ENCODE measurements around the gene GBE1.
"Not testable (repeated sequence)": the region's sequence is repeated elsewhere in the genome, so short reads cannot be mapped to it uniquely, and the experiment has no call there.

Gene GBE1

DNA sequence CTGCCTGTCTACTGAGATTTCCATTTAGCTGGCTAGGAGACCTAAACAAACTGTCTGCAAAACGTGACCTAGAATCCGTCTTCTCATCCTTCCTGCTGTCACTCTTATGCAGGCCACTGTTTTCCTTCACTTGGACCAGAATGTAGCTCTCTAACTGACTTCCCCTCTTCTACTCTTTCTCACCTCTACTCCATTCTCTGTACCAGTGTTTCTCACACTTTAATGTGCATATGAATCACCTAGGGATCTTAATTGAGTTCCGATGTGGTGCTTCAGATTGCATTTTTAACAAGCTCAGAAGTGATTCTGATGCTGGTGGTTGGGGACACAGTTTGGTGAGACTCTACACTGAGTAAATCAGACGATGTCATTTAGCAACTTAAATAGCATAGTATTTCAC, 1.6 kb upstream of the GBE1 start:
- Histone ChIP-seq H3K79me2 (ENCODE audit: insufficient read depth, low read length) (peaks cover 24% of the 10 kb centered on the region), H3K4me1 (ENCODE audit: insufficient read depth, low read length, poor library complexity, severe bottlenecking) (peaks cover 43% of the 10 kb centered on the region), H4K20me1 (ENCODE audit: insufficient read depth, low read length, poor library complexity, severe bottlenecking) (no peaks in the 10 kb centered on the region), H3K36me3 (ENCODE audit: insufficient read depth, low read length) (no peaks in the 10 kb centered on the region; the same call in 1 of the 2 replicates), H3K4me3 (ENCODE audit: low read length, poor library complexity, severe bottlenecking) (no peak overlapping the region), H3K9me2 (replicated peaks; ENCODE audit: low read depth, low read length) (no peaks in the 10 kb centered on the region), H3F3A (ENCODE audit: low read depth) (0 out of 2 replicates have a peak, but pooled peaks cover 3% of the 10 kb centered on the region), H3K4me2 (ENCODE audit: low read depth, low read length, poor library complexity, severe bottlenecking) (peak overlapping the region; percentile 79), H3K9me3 (ENCODE audit: insufficient read depth, low read depth, low read length) (peaks cover 4% of the 10 kb centered on the region; the same call in 1 of the 2 replicates), H3K9ac (ENCODE audit: low read depth, low read length, poor library complexity, severe bottlenecking) (peak overlapping the region; percentile 86), H2AFZ (ENCODE audit: low read length) (no peak overlapping the region), H3K27me3 (ENCODE audit: insufficient read depth, low read length, poor library complexity, severe bottlenecking) (no peaks in the 10 kb centered on the region)
- no peak for TF ChIP-seq EZH2phosphoT487 (IDR thresholded peaks at IDR 0.05; ENCODE audit: borderline replicate concordance)
- TF ChIP-seq, protein P1, sequence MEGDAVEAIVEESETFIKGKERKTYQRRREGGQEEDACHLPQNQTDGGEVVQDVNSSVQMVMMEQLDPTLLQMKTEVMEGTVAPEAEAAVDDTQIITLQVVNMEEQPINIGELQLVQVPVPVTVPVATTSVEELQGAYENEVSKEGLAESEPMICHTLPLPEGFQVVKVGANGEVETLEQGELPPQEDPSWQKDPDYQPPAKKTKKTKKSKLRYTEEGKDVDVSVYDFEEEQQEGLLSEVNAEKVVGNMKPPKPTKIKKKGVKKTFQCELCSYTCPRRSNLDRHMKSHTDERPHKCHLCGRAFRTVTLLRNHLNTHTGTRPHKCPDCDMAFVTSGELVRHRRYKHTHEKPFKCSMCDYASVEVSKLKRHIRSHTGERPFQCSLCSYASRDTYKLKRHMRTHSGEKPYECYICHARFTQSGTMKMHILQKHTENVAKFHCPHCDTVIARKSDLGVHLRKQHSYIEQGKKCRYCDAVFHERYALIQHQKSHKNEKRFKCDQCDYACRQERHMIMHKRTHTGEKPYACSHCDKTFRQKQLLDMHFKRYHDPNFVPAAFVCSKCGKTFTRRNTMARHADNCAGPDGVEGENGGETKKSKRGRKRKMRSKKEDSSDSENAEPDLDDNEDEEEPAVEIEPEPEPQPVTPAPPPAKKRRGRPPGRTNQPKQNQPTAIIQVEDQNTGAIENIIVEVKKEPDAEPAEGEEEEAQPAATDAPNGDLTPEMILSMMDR (conservative IDR thresholded peaks at IDR 0.05; ENCODE audit: low read length) = no peak

DNA sequence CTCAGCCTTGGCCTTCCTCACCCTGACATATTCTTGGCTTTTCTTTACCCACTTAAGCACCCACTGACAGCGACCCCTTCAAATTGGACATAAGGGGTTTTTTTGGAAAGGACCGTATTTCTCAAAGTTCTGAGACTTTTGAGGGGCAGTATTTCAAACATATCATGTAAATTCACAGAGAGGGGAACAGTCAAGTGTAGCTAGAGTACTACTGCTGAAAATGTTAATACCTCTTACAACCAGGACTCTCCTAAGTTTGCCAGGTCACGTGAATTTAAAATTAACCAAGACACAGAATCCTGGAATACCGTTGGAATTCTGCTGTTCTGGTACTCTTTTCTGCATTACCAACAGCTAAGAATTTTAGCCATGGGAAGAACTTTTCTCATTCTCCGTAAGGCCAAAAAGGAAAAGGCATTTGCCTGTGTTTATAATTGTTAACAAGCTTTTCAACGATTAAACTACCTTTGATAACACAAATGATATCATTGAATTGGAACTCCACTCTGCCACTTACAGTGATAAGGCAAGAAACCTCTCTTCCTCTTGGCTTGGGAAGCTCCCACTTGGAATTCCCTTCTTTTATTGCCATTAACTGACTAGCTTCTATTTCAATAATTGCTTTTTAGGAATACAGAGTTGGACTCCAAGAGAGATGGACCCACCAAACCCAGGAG, 597 bp upstream of the GBE1 start:
- peaks cover 5% of the 10 kb centered on the region; the same call in 1 of the 2 replicates for H3K36me3 ChIP-seq (ENCODE audit: insufficient read depth, low read length)
- peaks cover 4% of the 10 kb centered on the region; the same call in 1 of the 2 replicates for H3K9me3 ChIP-seq (ENCODE audit: insufficient read depth, low read depth, low read length)
- H3K4me2 ChIP-seq (ENCODE audit: low read depth, low read length, poor library complexity, severe bottlenecking) = peak overlapping the region; percentile 79
- peak overlapping the region; percentile 86 for H3K9ac ChIP-seq (ENCODE audit: low read depth, low read length, poor library complexity, severe bottlenecking)
- no peak overlapping the region for H2AFZ ChIP-seq (ENCODE audit: low read length)
- H3K27me3 ChIP-seq (ENCODE audit: insufficient read depth, low read length, poor library complexity, severe bottlenecking) = no peaks in the 10 kb centered on the region
- 0 out of 2 replicates have a peak, but pooled peaks cover 3% of the 10 kb centered on the region for H3F3A ChIP-seq (ENCODE audit: low read depth)
- TF ChIP-seq, protein P1 (conservative IDR thresholded peaks at IDR 0.05; ENCODE audit: low read length) = no peak
- no peak for TF ChIP-seq EZH2phosphoT487 (IDR thresholded peaks at IDR 0.05; ENCODE audit: borderline replicate concordance)
- no peaks in the 10 kb centered on the region for H3K9me2 ChIP-seq (replicated peaks; ENCODE audit: low read depth, low read length)
- peaks cover 52% of the 10 kb centered on the region for H3K4me1 ChIP-seq (ENCODE audit: insufficient read depth, low read length, poor library complexity, severe bottlenecking)
- H3K79me2 ChIP-seq (ENCODE audit: insufficient read depth, low read length) = peaks cover 34% of the 10 kb centered on the region
- H4K20me1 ChIP-seq (ENCODE audit: insufficient read depth, low read length, poor library complexity, severe bottlenecking) = peaks cover 3% of the 10 kb centered on the region
- peak overlapping the region; percentile 76 for H3K4me3 ChIP-seq (ENCODE audit: low read length, poor library complexity, severe bottlenecking)

DNA sequence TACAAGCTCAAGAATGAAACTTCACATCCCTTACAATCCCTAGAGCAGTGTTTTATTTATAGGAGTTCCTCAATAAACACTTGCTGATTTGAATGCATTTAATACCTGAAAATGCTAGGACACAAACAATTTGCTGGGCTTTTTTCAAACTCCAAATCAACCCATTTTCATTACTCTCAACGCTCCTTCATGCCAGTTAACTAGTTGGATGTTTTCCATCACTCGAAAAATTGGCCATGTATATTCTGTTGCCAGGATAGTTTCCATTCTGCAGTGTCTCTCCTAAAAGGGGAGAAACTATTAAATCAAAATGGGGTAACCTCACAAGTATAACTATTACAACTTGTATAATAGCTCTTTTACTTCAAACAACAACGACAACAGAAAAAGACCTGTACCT, 1.2 kb downstream of the GBE1 start:
- H3K36me3 ChIP-seq (ENCODE audit: insufficient read depth, low read length) = peaks cover 10% of the 10 kb centered on the region; the same call in 1 of the 2 replicates
- H3K4me1 ChIP-seq (ENCODE audit: insufficient read depth, low read length, poor library complexity, severe bottlenecking) = peaks cover 55% of the 10 kb centered on the region
- H3K27me3 ChIP-seq (ENCODE audit: insufficient read depth, low read length, poor library complexity, severe bottlenecking) = no peaks in the 10 kb centered on the region
- peak overlapping the region; percentile 86 for H3K9ac ChIP-seq (ENCODE audit: low read depth, low read length, poor library complexity, severe bottlenecking)
- H3K4me3 ChIP-seq (ENCODE audit: low read length, poor library complexity, severe bottlenecking) = peak overlapping the region; percentile 76
- no peaks in the 10 kb centered on the region for H3K9me2 ChIP-seq (replicated peaks; ENCODE audit: low read depth, low read length)
- H3K4me2 ChIP-seq (ENCODE audit: low read depth, low read length, poor library complexity, severe bottlenecking) = peak overlapping the region; percentile 79
- H3F3A ChIP-seq (ENCODE audit: low read depth) = 0 out of 2 replicates have a peak, but pooled peaks cover 3% of the 10 kb centered on the region
- TF ChIP-seq EZH2phosphoT487 (IDR thresholded peaks at IDR 0.05; ENCODE audit: borderline replicate concordance) = no peak
- TF ChIP-seq, protein P1 (conservative IDR thresholded peaks at IDR 0.05; ENCODE audit: low read length) = no peak
- H2AFZ ChIP-seq (ENCODE audit: low read length) = peak overlapping the region; percentile 76; the same call in 1 of the 2 replicates
- H3K9me3 ChIP-seq (ENCODE audit: insufficient read depth, low read depth, low read length) = peaks cover 6% of the 10 kb centered on the region; the same call in 1 of the 2 replicates
- H3K79me2 ChIP-seq (ENCODE audit: insufficient read depth, low read length) = peaks cover 52% of the 10 kb centered on the region
- H4K20me1 ChIP-seq (ENCODE audit: insufficient read depth, low read length, poor library complexity, severe bottlenecking) = peaks cover 3% of the 10 kb centered on the region

DNA sequence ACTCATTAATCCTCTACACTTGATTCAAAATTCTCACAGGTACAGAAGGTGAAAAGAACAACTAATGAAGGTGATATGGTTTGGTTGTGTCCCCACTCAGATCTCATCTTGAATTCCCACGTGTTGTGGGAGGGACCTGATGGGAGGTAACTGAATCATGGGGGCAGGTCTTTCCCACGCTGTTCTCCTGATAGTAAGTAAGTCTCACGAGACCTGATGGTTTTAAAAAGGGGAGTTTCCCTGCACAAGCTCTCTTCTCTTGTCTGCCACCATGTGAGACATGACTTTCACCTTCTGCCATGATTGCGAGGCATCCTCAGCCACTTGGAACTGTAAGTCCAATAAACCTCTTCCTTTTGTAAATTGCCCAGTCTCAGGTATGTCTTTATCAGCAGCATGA, 2.7 kb downstream of the GBE1 start:
- peaks cover 11% of the 10 kb centered on the region; the same call in 1 of the 2 replicates for H3K36me3 ChIP-seq (ENCODE audit: insufficient read depth, low read length)
- H3K4me1 ChIP-seq (ENCODE audit: insufficient read depth, low read length, poor library complexity, severe bottlenecking) = peaks cover 56% of the 10 kb centered on the region
- peaks cover 15% of the 10 kb centered on the region; the same call in 1 of the 2 replicates for H3K9me3 ChIP-seq (ENCODE audit: insufficient read depth, low read depth, low read length)
- not testable (repeated sequence) for H3K27me3 ChIP-seq (ENCODE audit: insufficient read depth, low read length, poor library complexity, severe bottlenecking); H3K9me2 ChIP-seq (replicated peaks; ENCODE audit: low read depth, low read length); H4K20me1 ChIP-seq (ENCODE audit: insufficient read depth, low read length, poor library complexity, severe bottlenecking); H2AFZ ChIP-seq (ENCODE audit: low read length); H3F3A ChIP-seq (ENCODE audit: low read depth); H3K9ac ChIP-seq (ENCODE audit: low read depth, low read length, poor library complexity, severe bottlenecking)
- H3K79me2 ChIP-seq (ENCODE audit: insufficient read depth, low read length) = peaks cover 67% of the 10 kb centered on the region
- H3K4me2 ChIP-seq (ENCODE audit: low read depth, low read length, poor library complexity, severe bottlenecking) = peak overlapping the region; percentile 79
- H3K4me3 ChIP-seq (ENCODE audit: low read length, poor library complexity, severe bottlenecking) = peak overlapping the region; percentile 76

Data from Loucy (cell line).